ENCODE results near the gene CLSTN2. TPM values are rescaled to one million over a fixed set of nuclear protein-coding genes. Genes with fewer than 3 reads are reported as not detected.

Gene CLSTN2
- total and polyA plus RNA-seq, 2 of the 13 experiments (the other 11 are each of a cell fraction or from before 2014, with no cell fraction given), result not detected

DNA sequence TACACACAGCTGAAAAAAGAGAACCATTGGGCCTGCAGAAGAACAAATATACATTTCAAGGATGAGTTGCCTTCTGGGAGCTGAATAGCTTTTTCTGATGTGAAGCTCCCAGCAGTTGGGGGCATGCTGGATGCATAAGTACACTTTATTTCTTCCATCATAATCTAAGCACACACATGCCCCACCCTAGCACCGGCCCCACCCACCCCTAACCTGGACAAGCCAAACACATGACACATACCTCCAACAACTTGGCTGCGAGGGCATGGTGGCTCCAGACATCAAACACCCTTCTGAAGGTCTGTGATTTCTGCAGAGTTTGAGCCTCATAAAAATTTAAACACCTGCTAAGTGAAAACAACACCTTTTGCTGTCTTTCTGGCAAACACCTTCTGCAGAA is 435.7 kb downstream of the CLSTN2 start:
- no TSS peak for BruUV-seq (replicated peaks)
- intact Hi-C loops (cut with micrococcal nuclease; ENCODE audit: unreplicated experiment), result no loop called here
- ATAC-seq (no peak), DNase-seq (ENCODE audit: low spot score) (no peak), FAIRE-seq (no peak)
- Histone ChIP-seq H3K27me3 (ENCODE audit: control insufficient read depth in 1 of 2, insufficient read depth in 2 of 2, low read length in 2 of 2) (no peaks in the 10 kb centered on the region; a peak in 2 of 5 replicates), H3K4me3 (replicated peaks in 1 of 3; ENCODE audit: insufficient read depth in 1 of 3, low read depth in 2 of 3, low read length in 3 of 3) (no peak overlapping the region), H3K9ac (ENCODE audit: insufficient read depth, low read depth, low read length) (no peak overlapping the region), H2AFZ (ENCODE audit: low read length) (no peak overlapping the region), H3K36me3 (replicated peaks in 1 of 2; ENCODE audit: control insufficient read depth in 1 of 2, insufficient read depth in 2 of 2, low read length in 2 of 2) (no peaks in the 10 kb centered on the region), H3K9me3 (ENCODE audit: low read length) (no peaks in the 10 kb centered on the region), H3K79me2 (ENCODE audit: insufficient read depth, low read length) (no peaks in the 10 kb centered on the region), H3K4me2 (ENCODE audit: low read depth, low read length) (no peak overlapping the region), H4K20me1 (ENCODE audit: insufficient read depth, low read length) (no peaks in the 10 kb centered on the region), H3K4me1 (ENCODE audit: insufficient read depth, low read length) (no peaks in the 10 kb centered on the region), H3K27ac (ENCODE audit: extremely low read length, insufficient read depth, low read length) (no peak overlapping the region)
- CTCF ChIA-PET (ENCODE audit: low intra/inter-chr PET ratio, low total read pairs), result no interaction called here
- 0% methylated on average over 2 of the region's 2 CpGs for WGBS (ENCODE audit: low lambda C conversion rate)
- POLR2A ChIA-PET, result no interaction called here
- in situ Hi-C loops (cut with HindIII; ENCODE audit: extremely low pct_ligation_motif_present, low pct_unique_long_range_greater_than_20kb), result no loop called here
- TF ChIP-seq TCF7 (IDR thresholded peaks at IDR 0.05; ENCODE audit: low read depth) (no peak), ZNF33B (CRISPR knock-in tag; IDR thresholded peaks at IDR 0.05) (no peak), KAT2B (IDR thresholded peaks at IDR 0.05; ENCODE audit: borderline replicate concordance, low read depth, low read length) (no peak), DRAP1 (CRISPR knock-in tag; IDR thresholded peaks at IDR 0.05) (no peak), RFXANK (CRISPR knock-in tag; IDR thresholded peaks at IDR 0.05) (no peak), HNF1B (CRISPR knock-in tag; IDR thresholded peaks at IDR 0.05) (no peak), ARID3A (IDR thresholded peaks at IDR 0.05; ENCODE audit: low read depth, low read length) (no peak), HOXA5 (CRISPR knock-in tag; IDR thresholded peaks at IDR 0.05) (no peak), ZNF543 (CRISPR knock-in tag; IDR thresholded peaks at IDR 0.05) (no peak)
- TF ChIP-seq, protein P1, sequence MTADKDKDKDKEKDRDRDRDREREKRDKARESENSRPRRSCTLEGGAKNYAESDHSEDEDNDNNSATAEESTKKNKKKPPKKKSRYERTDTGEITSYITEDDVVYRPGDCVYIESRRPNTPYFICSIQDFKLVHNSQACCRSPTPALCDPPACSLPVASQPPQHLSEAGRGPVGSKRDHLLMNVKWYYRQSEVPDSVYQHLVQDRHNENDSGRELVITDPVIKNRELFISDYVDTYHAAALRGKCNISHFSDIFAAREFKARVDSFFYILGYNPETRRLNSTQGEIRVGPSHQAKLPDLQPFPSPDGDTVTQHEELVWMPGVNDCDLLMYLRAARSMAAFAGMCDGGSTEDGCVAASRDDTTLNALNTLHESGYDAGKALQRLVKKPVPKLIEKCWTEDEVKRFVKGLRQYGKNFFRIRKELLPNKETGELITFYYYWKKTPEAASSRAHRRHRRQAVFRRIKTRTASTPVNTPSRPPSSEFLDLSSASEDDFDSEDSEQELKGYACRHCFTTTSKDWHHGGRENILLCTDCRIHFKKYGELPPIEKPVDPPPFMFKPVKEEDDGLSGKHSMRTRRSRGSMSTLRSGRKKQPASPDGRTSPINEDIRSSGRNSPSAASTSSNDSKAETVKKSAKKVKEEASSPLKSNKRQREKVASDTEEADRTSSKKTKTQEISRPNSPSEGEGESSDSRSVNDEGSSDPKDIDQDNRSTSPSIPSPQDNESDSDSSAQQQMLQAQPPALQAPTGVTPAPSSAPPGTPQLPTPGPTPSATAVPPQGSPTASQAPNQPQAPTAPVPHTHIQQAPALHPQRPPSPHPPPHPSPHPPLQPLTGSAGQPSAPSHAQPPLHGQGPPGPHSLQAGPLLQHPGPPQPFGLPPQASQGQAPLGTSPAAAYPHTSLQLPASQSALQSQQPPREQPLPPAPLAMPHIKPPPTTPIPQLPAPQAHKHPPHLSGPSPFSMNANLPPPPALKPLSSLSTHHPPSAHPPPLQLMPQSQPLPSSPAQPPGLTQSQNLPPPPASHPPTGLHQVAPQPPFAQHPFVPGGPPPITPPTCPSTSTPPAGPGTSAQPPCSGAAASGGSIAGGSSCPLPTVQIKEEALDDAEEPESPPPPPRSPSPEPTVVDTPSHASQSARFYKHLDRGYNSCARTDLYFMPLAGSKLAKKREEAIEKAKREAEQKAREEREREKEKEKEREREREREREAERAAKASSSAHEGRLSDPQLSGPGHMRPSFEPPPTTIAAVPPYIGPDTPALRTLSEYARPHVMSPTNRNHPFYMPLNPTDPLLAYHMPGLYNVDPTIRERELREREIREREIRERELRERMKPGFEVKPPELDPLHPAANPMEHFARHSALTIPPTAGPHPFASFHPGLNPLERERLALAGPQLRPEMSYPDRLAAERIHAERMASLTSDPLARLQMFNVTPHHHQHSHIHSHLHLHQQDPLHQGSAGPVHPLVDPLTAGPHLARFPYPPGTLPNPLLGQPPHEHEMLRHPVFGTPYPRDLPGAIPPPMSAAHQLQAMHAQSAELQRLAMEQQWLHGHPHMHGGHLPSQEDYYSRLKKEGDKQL (CRISPR knock-in tag; IDR thresholded peaks at IDR 0.05; ENCODE audit: low read depth), result no peak
